Measurements from ENCODE around the gene ARHGAP33. TPM values are rescaled to one million over a fixed set of nuclear protein-coding genes. Genes with fewer than 3 reads are reported as not detected.

Gene ARHGAP33
- total RNA-seq, 1 experiment from 2014 or later, result 3.7 TPM

GRCh38 chr19:35757231-35757748 is 18.1 kb upstream of the ARHGAP33 start:
- Histone ChIP-seq H3K4me3 (ENCODE audit: low read length) (peak overlapping the region; percentile 77), H2AFZ (ENCODE audit: low read length) (peak overlapping the region; percentile 72), H3K4me1 (ENCODE audit: insufficient read depth, low read length) (peaks cover 7% of the 10 kb centered on the region), H3K27ac (ENCODE audit: low read length) (0 out of 2 replicates have a peak overlapping the region, but pooled peaks have one; percentile 25), H3K9me3 (ENCODE audit: low read length) (no peaks in the 10 kb centered on the region), H4K20me1 (ENCODE audit: low read length) (no peaks in the 10 kb centered on the region), H3F3A (ENCODE audit: low read length, unreplicated experiment) (peaks cover 3% of the 10 kb centered on the region), H3K9ac (ENCODE audit: low read length) (peak overlapping the region; percentile 40; the same call in 1 of the 2 replicates), H3K36me3 (ENCODE audit: low read depth, low read length) (no peaks in the 10 kb centered on the region), H3K4me2 (ENCODE audit: low read length) (peak overlapping the region; percentile 88), H3K9me2 (replicated peaks; ENCODE audit: low read length) (no peaks in the 10 kb centered on the region), H3K79me2 (ENCODE audit: low read length) (peaks cover 15% of the 10 kb centered on the region), H3K27me3 (ENCODE audit: low read length) (no peaks in the 10 kb centered on the region)
- TSS peak; percentile 55 for BruUV-seq (replicated peaks)
- TF ChIP-seq EZH2 (IDR thresholded peaks at IDR 0.05; ENCODE audit: low read length, unreplicated experiment), result no peak
- TF ChIP-seq CTCF (conservative IDR thresholded peaks at IDR 0.05; ENCODE audit: low read depth, low read length), result no peak
- TF ChIP-seq EZH2phosphoT487 (IDR thresholded peaks at IDR 0.05; ENCODE audit: borderline replicate concordance, low read length), result no peak
- peak; percentile 16 for ATAC-seq
- ChIA-PET CTCF (interaction anchor here (0.6 to 0.7 kb wide), 2 partner anchors 63 kb away, joined by 3 to 4 read pairs; no protein-coding TSS in a partner anchor), POLR2A (ENCODE audit: unreplicated experiment) (no interaction called here)
- intact Hi-C loops (cut with micrococcal nuclease), result no loop called here
- DNase-seq, result peak; percentile 29

GRCh38 chr19:35757749-35758608 is 17.4 kb upstream of the ARHGAP33 start, which contains the start of gene PROSER3:
PROSER3 (plus strand) TSS chr19:35758176; CDS start chr19:35758216, 40 bp downstream.
- TF ChIP-seq CTCF (conservative IDR thresholded peaks at IDR 0.05; ENCODE audit: low read depth, low read length), result no peak
- no peak for TF ChIP-seq EZH2phosphoT487 (IDR thresholded peaks at IDR 0.05; ENCODE audit: borderline replicate concordance, low read length)
- TF ChIP-seq EZH2 (IDR thresholded peaks at IDR 0.05; ENCODE audit: low read length, unreplicated experiment), result no peak
- Histone ChIP-seq H4K20me1 (ENCODE audit: low read length) (no peaks in the 10 kb centered on the region), H3K4me3 (ENCODE audit: low read length) (peak within 1 kb of the TSS; percentile 77), H3K9me2 (replicated peaks; ENCODE audit: low read length) (no peaks in the 10 kb centered on the region), H3K4me1 (ENCODE audit: insufficient read depth, low read length) (peaks cover 7% of the 10 kb centered on the region), H3K79me2 (ENCODE audit: low read length) (peaks cover 15% of the 10 kb centered on the region), H3K9ac (ENCODE audit: low read length) (peak within 1 kb of the TSS; percentile 81), H3K36me3 (ENCODE audit: low read depth, low read length) (no peaks in the 10 kb centered on the region), H3F3A (ENCODE audit: low read length, unreplicated experiment) (peaks cover 3% of the 10 kb centered on the region), H2AFZ (ENCODE audit: low read length) (peak within 1 kb of the TSS; percentile 80), H3K4me2 (ENCODE audit: low read length) (peak within 1 kb of the TSS; percentile 88), H3K9me3 (ENCODE audit: low read length) (no peaks in the 10 kb centered on the region), H3K27me3 (ENCODE audit: low read length) (no peaks in the 10 kb centered on the region), H3K27ac (ENCODE audit: low read length) (peak within 1 kb of the TSS; percentile 60)
- DNase-seq, result peak; percentile 97
- POLR2A ChIA-PET (ENCODE audit: unreplicated experiment), result no interaction called here
- TSS peak; percentile 80 for BruUV-seq (replicated peaks)
- peak; percentile 95 for ATAC-seq
- intact Hi-C loops (cut with micrococcal nuclease), result no loop called here
- CTCF ChIA-PET, result interaction anchor here (0.6 to 0.7 kb wide), 2 partner anchors 62 to 63 kb away, joined by 3 to 4 read pairs; no protein-coding TSS in a partner anchor
